ENCODE results near the gene PHYKPL. TPM values are rescaled to one million over a fixed set of nuclear protein-coding genes. Genes with fewer than 3 reads are reported as not detected.
A peak's percentile ranks its signal among the peaks of the same experiment; 100 is the strongest.
"Not testable (repeated sequence)": the region's sequence is repeated elsewhere in the genome, so short reads cannot be mapped to it uniquely, and the experiment has no call there.

Gene PHYKPL
- total RNA-seq, 1 experiment from 2014 or later = 41.7 TPM

- CTCF ChIA-PET = no interaction called here
- H3K4me1 Mint-ChIP-seq = peaks cover 18% of the 10 kb centered on the region
- no peaks in the 10 kb centered on the region for H3K27me3 Mint-ChIP-seq (ENCODE audit: low read depth)
- TF ChIP-seq CREM (CRISPR knock-in tag; IDR thresholded peaks at IDR 0.05) (no peak), E2F5 (CRISPR knock-in tag; IDR thresholded peaks at IDR 0.05) (no peak), FOXJ3 (CRISPR knock-in tag; IDR thresholded peaks at IDR 0.05; ENCODE audit: borderline replicate concordance) (no peak), TCF7 (CRISPR knock-in tag; IDR thresholded peaks at IDR 0.05; ENCODE audit: low read depth) (no peak), FOXP4 (CRISPR knock-in tag; IDR thresholded peaks at IDR 0.05) (no peak), AR (CRISPR knock-in tag; IDR thresholded peaks at IDR 0.05) (no peak), ZNF121 (CRISPR knock-in tag; IDR thresholded peaks at IDR 0.05) (no peak), SMAD4 (CRISPR knock-in tag; IDR thresholded peaks at IDR 0.05) (no peak), MAX (CRISPR knock-in tag; IDR thresholded peaks at IDR 0.05) (no peak), ZNF281 (CRISPR knock-in tag; IDR thresholded peaks at IDR 0.05) (no peak), ZNF532 (CRISPR knock-in tag; IDR thresholded peaks at IDR 0.05; ENCODE audit: borderline replicate concordance) (no peak), CBFB (CRISPR knock-in tag; IDR thresholded peaks at IDR 0.05; ENCODE audit: low read depth) (no peak), KAT7 (CRISPR knock-in tag; IDR thresholded peaks at IDR 0.05; ENCODE audit: borderline replicate concordance) (no peak)
- DNase-seq (ENCODE audit: low spot score) (no peak), ATAC-seq (no peak)
- POLR2A ChIA-PET = interaction anchor here (0.6 kb wide), 1 partner anchor 48 kb away, joined by 3 read pairs; no protein-coding TSS in a partner anchor
- H3K36me3 Mint-ChIP-seq = peaks cover 47% of the 10 kb centered on the region
- no peak overlapping the region for H3K27ac Mint-ChIP-seq
- 0 out of 2 replicates have a peak overlapping the region, but pooled peaks have one; percentile 24 for H3K4me3 Mint-ChIP-seq
- peaks cover 8% of the 10 kb centered on the region; the same call in 1 of the 2 replicates for H3K9me3 Mint-ChIP-seq
These were observed 2.7 kb downstream of the PHYKPL start for GRCh38 chr5:178229861-178230260.

GRCh38 chr5:178229111-178229510 is 3.5 kb downstream of the PHYKPL start:
- DNase-seq (ENCODE audit: low spot score); CTCF ChIA-PET; H3K27ac Mint-ChIP-seq; H3K9me3 Mint-ChIP-seq; POLR2A ChIA-PET; H3K27me3 Mint-ChIP-seq (ENCODE audit: low read depth); H3K4me3 Mint-ChIP-seq; ATAC-seq: not testable (repeated sequence)
- H3K36me3 Mint-ChIP-seq = peaks cover 47% of the 10 kb centered on the region
- H3K4me1 Mint-ChIP-seq = peaks cover 19% of the 10 kb centered on the region

Data from WTC11 (cell line).